Hematopoietic multipotent progenitor cell treated with erythropoietin and hydrocortisone succinate and interleukin-3 and kit ligand, for 15 days (in vitro differentiated cells): Measurements from ENCODE around the gene TAX1BP1.
"Not testable (repeated sequence)": the region's sequence is repeated elsewhere in the genome, so short reads cannot be mapped to it uniquely, and the experiment has no call there.

Experiments
- DNase-seq: peaks from one replicate; pipeline ENCODE4 v3.0.0-alpha.2; 2015; ENCODE audit warnings: low spot score

The TAX1BP1 gene

GRCh38 chr7:27739301-27739908, 557 bp upstream of the TAX1BP1 start:
- DNase-seq = no peak

GRCh38 chr7:27740449-27741086, 606 bp downstream of the TAX1BP1 start:
- peak; percentile 83 for DNase-seq

- DNase-seq = not testable (repeated sequence)
Observed at GRCh38 chr7:27742091-27742710, 2.2 kb downstream of the TAX1BP1 start.

GRCh38 chr7:27745064-27745583, 5.2 kb downstream of the TAX1BP1 start:
- DNase-seq = peak; percentile 54

GRCh38 chr7:27746486-27746885, 6.5 kb downstream of the TAX1BP1 start:
- DNase-seq = no peak

GRCh38 chr7:27746978-27747377, 7.0 kb downstream of the TAX1BP1 start:
- no peak for DNase-seq

GRCh38 chr7:27747589-27748368, 7.8 kb downstream of the TAX1BP1 start:
- no peak for DNase-seq

GRCh38 chr7:27750316-27750715, 10.4 kb downstream of the TAX1BP1 start:
- DNase-seq = no peak

- no peak for DNase-seq
Observed at GRCh38 chr7:27751888-27752660, 12.1 kb downstream of the TAX1BP1 start.

GRCh38 chr7:27753863-27754262, 13.9 kb downstream of the TAX1BP1 start:
- no peak for DNase-seq

- no peak for DNase-seq
Observed at GRCh38 chr7:27756298-27756697, 16.3 kb downstream of the TAX1BP1 start.

- DNase-seq = no peak
Observed at GRCh38 chr7:27759491-27759890, 19.5 kb downstream of the TAX1BP1 start.

- no peak for DNase-seq
Observed at GRCh38 chr7:27762062-27762461, 22.1 kb downstream of the TAX1BP1 start.

GRCh38 chr7:27763983-27764508, 24.1 kb downstream of the TAX1BP1 start:
- DNase-seq = no peak

GRCh38 chr7:27765841-27766240, 25.9 kb downstream of the TAX1BP1 start:
- DNase-seq = no peak

GRCh38 chr7:27767374-27767773, 27.4 kb downstream of the TAX1BP1 start:
- no peak for DNase-seq

GRCh38 chr7:27771111-27771510, 31.1 kb downstream of the TAX1BP1 start:
- no peak for DNase-seq

- peak; percentile 46 for DNase-seq
Observed at GRCh38 chr7:27774717-27775328, 34.9 kb downstream of the TAX1BP1 start.

- no peak for DNase-seq
Observed at GRCh38 chr7:27775782-27776181, 35.8 kb downstream of the TAX1BP1 start.

GRCh38 chr7:27777662-27778061, 37.7 kb downstream of the TAX1BP1 start:
- DNase-seq = no peak

GRCh38 chr7:27779873-27780272, 39.9 kb downstream of the TAX1BP1 start:
- no peak for DNase-seq
